Uterus (tissue), 2 donors: Measurements from ENCODE around the gene SPRR2A.
"Not testable (repeated sequence)": the region's sequence is repeated elsewhere in the genome, so short reads cannot be mapped to it uniquely, and the experiment has no call there.

Experiments
- CTCF ChIP-seq, 4 experiments: fragments of 200-600 bp in 2 of 4; fragments of 450-650 bp in 2 of 4; sonication (generic) in 2 of 4; IDR thresholded peaks; one replicate each; pipeline ENCODE4 v1.5.1; 2016 to 2019; ENCODE audit warnings: antibody characterized with exemption in 4 of 4, mild to moderate bottlenecking in 2 of 4, moderate library complexity in 1 of 4
- POLR2A ChIP-seq, 2 donors: fragments of 450-650 bp; IDR thresholded peaks; one replicate each; pipeline ENCODE4 v1.6.1; 2016; ENCODE audit warnings: antibody characterized with exemption in 2 of 2, mild to moderate bottlenecking in 1 of 2, moderate library complexity in 1 of 2

DNA sequence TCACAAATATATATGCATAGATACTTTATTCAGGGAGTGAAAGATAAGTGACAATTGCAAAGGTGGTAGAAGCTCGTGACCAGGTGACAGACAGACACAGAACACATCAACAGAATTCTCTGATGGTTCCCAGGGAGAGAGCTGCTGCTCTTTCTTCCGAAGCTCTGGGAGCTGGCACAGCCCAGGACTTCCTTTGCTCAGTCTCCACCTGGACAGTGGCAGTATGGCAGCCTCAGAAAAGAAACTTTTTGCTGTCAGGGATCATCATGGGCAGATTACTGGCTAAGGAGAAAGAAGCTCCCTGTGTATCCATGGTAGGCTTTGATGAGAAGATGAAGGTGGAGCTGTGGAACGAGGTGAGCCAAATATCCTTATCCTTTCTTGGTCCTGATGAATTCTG lies 1.2 kb downstream of the SPRR2A start:
- TF ChIP-seq CTCF, POLR2A (IDR thresholded peaks at IDR 0.05): not testable (repeated sequence)
